HEK293 (cell line): Measurements from ENCODE around the gene MAP2K6.

Source experiments
- CTCF ChIA-PET: fragments of 350-600 bp; formaldehyde crosslinking; extraction: SDS; loops from one replicate; lab custom pipeline; 2021; ENCODE audit warnings: antibody characterized with exemption; lab: Yijun Ruan, JAX
- POLR2A ChIA-PET: fragments of 300-600 bp; formaldehyde crosslinking; extraction: SDS; loops from one replicate; lab custom pipeline; 2020; ENCODE audit warnings: antibody characterized with exemption, inconsistent platforms; lab: Yijun Ruan, JAX
- H3K27ac ChIP-seq: fragments of 200-500 bp; sonication (Bioruptor generic); 2 replicates; pipeline ENCODE4 v1.5.1; 2014; ENCODE audit warnings: low read depth, low read length, control low read depth, inconsistent platforms; ENCODE audit errors: extremely low read depth
- H3K36me3 ChIP-seq, 2 experiments: fragments of 200-500 bp in 1 of 2; sonication (Bioruptor generic) in 1 of 2; 1 replicate in 1 of 2; 2 replicates in 1 of 2; pipeline ENCODE4 v1.5.1; 2014 to 2017; ENCODE audit warnings: inconsistent platforms in 2 of 2, low read length in 2 of 2; ENCODE audit not compliant: control insufficient read depth in 2 of 2, insufficient read depth in 1 of 2
- H3K4me1 ChIP-seq: fragments of 200-500 bp; sonication (Bioruptor generic); 2 replicates; pipeline ENCODE4 v1.5.1; 2014; ENCODE audit warnings: mild to moderate bottlenecking, low read length, inconsistent platforms; ENCODE audit not compliant: control insufficient read depth, insufficient read depth
- H3K4me3 ChIP-seq: 2 replicates; pipeline ENCODE4 v1.5.1; 2011; ENCODE audit warnings: low read depth, mild to moderate bottlenecking, control low read depth, low read length, moderate library complexity
- H3K9me3 ChIP-seq: fragments of 200-500 bp; sonication (Bioruptor generic); 2 replicates; pipeline ENCODE4 v1.5.1; 2014; ENCODE audit warnings: low read depth, low read length, inconsistent platforms; ENCODE audit not compliant: control insufficient read depth, insufficient read depth
- AEBP2 ChIP-seq: fragments of 450-650 bp; formaldehyde crosslinking; IDR thresholded peaks from 2 replicates; pipeline ENCODE4 v1.5.1; 2016; ENCODE audit warnings: missing biosample characterization, missing genetic modification characterization, borderline replicate concordance
- CTCF ChIP-seq: fragments of 450-650 bp; formaldehyde crosslinking; IDR thresholded peaks from 2 replicates; pipeline ENCODE4 v1.5.1; 2016; ENCODE audit warnings: missing biosample characterization, missing genetic modification characterization
- GLIS2 ChIP-seq: fragments of 450-650 bp; formaldehyde crosslinking; IDR thresholded peaks from 2 replicates; pipeline ENCODE4 v1.5.1; 2016; ENCODE audit warnings: missing biosample characterization, missing genetic modification characterization
- SP2 ChIP-seq: fragments of 450-650 bp; formaldehyde crosslinking; IDR thresholded peaks from 2 replicates; pipeline ENCODE4 v1.5.1; 2016; ENCODE audit warnings: missing biosample characterization, missing genetic modification characterization
- ZBTB26 ChIP-seq: fragments of 450-650 bp; formaldehyde crosslinking; optimal IDR thresholded peaks from 2 replicates; pipeline ENCODE3; 2016; ENCODE audit warnings: missing biosample characterization, mild to moderate bottlenecking, missing genetic modification characterization
- ZFP69B ChIP-seq: fragments of 450-650 bp; formaldehyde crosslinking; IDR thresholded peaks from 2 replicates; pipeline ENCODE4 v1.5.1; 2016; ENCODE audit warnings: missing biosample characterization, missing genetic modification characterization
- ZNF48 ChIP-seq: fragments of 450-650 bp; formaldehyde crosslinking; IDR thresholded peaks from 2 replicates; pipeline ENCODE4 v1.5.1; 2016; ENCODE audit warnings: missing biosample characterization, missing genetic modification characterization
- ZNF513 ChIP-seq: fragments of 450-650 bp; IDR thresholded peaks from 2 replicates; pipeline ENCODE4 v1.5.1; 2018; ENCODE audit warnings: missing biosample characterization, missing genetic modification characterization
- ZNF701 ChIP-seq: fragments of 450-650 bp; formaldehyde crosslinking; IDR thresholded peaks from 2 replicates; pipeline ENCODE4 v1.5.1; 2016; ENCODE audit warnings: missing biosample characterization, missing genetic modification characterization
- TF ChIP-seq, protein P1 (sequence below): fragments of 450-650 bp; formaldehyde crosslinking; IDR thresholded peaks from 2 replicates; pipeline ENCODE4 v1.5.1; 2016; ENCODE audit warnings: missing biosample characterization, missing genetic modification characterization
- TF ChIP-seq, protein P2 (sequence below): fragments of 450-650 bp; formaldehyde crosslinking; IDR thresholded peaks from 2 replicates; pipeline ENCODE4 v1.5.1; 2017; ENCODE audit warnings: missing biosample characterization, missing genetic modification characterization
- TF ChIP-seq, protein P3 (sequence below): sonication (generic); formaldehyde crosslinking; IDR thresholded peaks from 2 replicates; pipeline ENCODE4 v1.8.1; 2022; ENCODE audit warnings: mild to moderate bottlenecking, moderate library complexity, missing genetic modification reagents

Gene MAP2K6

DNA sequence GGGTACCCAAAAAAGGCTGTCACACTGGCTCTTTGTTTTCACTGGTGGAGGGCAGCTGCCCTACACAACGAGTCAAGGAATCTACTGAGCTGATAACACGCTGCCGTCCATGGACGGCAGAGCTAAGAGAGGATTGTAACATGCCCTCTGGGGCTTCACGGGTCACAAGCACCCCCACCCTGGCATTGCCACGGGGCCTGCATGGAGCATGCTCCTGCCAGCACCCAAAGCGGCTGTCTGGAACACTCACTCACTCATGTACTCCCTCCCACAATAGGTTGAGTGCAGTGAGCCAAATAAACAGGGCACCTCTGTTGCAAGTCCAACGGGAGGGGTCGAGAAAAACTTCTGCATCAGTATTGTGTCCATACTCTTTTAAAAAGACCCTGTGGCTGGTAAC, 181.6 kb downstream of the MAP2K6 start:
- no peaks in the 10 kb centered on the region for H3K36me3 ChIP-seq
- no peak overlapping the region for H3K27ac ChIP-seq
- H3K9me3 ChIP-seq: no peaks in the 10 kb centered on the region
- TF ChIP-seq ZNF701 (no peak), SP2 (tag by site-specific recombination) (no peak), GLIS2 (tag by site-specific recombination) (no peak), ZBTB26 (tag by site-specific recombination) (no peak), ZFP69B (tag by site-specific recombination) (no peak), AEBP2 (no peak), ZNF48 (tag by site-specific recombination) (no peak)
- TF ChIP-seq, protein P1, sequence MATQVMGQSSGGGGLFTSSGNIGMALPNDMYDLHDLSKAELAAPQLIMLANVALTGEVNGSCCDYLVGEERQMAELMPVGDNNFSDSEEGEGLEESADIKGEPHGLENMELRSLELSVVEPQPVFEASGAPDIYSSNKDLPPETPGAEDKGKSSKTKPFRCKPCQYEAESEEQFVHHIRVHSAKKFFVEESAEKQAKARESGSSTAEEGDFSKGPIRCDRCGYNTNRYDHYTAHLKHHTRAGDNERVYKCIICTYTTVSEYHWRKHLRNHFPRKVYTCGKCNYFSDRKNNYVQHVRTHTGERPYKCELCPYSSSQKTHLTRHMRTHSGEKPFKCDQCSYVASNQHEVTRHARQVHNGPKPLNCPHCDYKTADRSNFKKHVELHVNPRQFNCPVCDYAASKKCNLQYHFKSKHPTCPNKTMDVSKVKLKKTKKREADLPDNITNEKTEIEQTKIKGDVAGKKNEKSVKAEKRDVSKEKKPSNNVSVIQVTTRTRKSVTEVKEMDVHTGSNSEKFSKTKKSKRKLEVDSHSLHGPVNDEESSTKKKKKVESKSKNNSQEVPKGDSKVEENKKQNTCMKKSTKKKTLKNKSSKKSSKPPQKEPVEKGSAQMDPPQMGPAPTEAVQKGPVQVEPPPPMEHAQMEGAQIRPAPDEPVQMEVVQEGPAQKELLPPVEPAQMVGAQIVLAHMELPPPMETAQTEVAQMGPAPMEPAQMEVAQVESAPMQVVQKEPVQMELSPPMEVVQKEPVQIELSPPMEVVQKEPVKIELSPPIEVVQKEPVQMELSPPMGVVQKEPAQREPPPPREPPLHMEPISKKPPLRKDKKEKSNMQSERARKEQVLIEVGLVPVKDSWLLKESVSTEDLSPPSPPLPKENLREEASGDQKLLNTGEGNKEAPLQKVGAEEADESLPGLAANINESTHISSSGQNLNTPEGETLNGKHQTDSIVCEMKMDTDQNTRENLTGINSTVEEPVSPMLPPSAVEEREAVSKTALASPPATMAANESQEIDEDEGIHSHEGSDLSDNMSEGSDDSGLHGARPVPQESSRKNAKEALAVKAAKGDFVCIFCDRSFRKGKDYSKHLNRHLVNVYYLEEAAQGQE (tag by site-specific recombination): no peak
- TF ChIP-seq, protein P2, sequence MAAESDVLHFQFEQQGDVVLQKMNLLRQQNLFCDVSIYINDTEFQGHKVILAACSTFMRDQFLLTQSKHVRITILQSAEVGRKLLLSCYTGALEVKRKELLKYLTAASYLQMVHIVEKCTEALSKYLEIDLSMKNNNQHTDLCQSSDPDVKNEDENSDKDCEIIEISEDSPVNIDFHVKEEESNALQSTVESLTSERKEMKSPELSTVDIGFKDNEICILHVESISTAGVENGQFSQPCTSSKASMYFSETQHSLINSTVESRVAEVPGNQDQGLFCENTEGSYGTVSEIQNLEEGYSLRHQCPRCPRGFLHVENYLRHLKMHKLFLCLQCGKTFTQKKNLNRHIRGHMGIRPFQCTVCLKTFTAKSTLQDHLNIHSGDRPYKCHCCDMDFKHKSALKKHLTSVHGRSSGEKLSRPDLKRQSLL (tag by site-specific recombination): no peak
- TF ChIP-seq, all 188 proteins: peak for 0
- Histone ChIP-seq H3K4me1 (no peaks in the 10 kb centered on the region), H3K4me3 (no peak overlapping the region)
- ChIA-PET CTCF (no interaction called here), POLR2A (no interaction called here)

DNA sequence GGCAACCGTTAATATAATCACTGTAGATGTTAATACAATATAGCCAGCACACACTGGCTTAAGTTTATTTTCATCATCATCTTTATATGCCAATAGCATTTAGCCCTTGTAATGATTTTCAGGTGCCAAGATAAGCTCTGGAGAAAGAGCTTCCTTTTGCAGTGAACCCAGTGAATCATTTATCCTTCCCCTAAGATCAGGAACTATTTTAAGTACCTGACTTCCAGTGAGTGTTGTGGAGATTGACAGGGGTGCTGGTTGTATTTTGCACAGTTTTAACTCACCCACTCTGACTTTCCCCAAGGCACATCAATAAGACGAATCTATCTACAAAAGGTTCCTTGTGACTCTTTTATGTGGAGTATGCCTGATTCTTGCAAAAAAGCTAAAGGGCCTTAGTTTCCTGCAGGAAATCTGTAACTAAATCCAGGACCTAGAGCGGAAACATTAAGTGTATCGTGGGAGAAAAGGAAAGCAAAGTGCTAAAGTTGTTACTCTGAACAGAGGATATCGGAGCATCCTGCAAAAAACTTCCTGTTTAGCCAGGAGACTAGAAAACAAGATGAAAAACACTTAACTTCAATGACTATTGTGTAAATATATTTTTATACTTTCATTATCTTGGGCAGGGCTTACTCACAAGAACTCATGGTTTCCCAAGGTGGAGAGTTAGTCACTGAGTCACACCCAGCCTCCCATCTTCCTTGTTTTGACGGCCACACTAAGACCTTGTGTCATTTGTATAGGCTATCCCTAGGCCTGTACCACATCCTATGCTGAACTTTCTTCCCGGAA, 183.6 kb downstream of the MAP2K6 start:
- TF ChIP-seq, protein P3, sequence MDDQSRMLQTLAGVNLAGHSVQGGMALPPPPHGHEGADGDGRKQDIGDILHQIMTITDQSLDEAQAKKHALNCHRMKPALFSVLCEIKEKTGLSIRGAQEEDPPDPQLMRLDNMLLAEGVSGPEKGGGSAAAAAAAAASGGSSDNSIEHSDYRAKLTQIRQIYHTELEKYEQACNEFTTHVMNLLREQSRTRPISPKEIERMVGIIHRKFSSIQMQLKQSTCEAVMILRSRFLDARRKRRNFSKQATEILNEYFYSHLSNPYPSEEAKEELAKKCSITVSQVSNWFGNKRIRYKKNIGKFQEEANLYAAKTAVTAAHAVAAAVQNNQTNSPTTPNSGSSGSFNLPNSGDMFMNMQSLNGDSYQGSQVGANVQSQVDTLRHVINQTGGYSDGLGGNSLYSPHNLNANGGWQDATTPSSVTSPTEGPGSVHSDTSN (CRISPR knock-in tag): no peak
- no peak for TF ChIP-seq ZNF513 (tag by site-specific recombination)
- no peak for TF ChIP-seq CTCF
- ChIA-PET CTCF (interaction anchor here (0.6 to 1.7 kb wide), 2 partner anchors 9 to 287 kb away, joined by 3 to 19 read pairs; no protein-coding TSS in a partner anchor), POLR2A (no interaction called here)

More for the DNA sequence above, 183.6 kb downstream of the MAP2K6 start:
- Histone ChIP-seq H3K36me3 (no peaks in the 10 kb centered on the region), H3K4me1 (no peaks in the 10 kb centered on the region), H3K9me3 (no peaks in the 10 kb centered on the region), H3K4me3 (no peak overlapping the region), H3K27ac (no peak overlapping the region)
